GM18502 (cell line): ENCODE measurements around the gene CNBP.
"Not testable (repeated sequence)": the region's sequence is repeated elsewhere in the genome, so short reads cannot be mapped to it uniquely, and the experiment has no call there.

Experiments
- ATAC-seq: cut with Tn5 transposase; IDR thresholded peaks from one replicate; pipeline ENCODE4 v1.9.1; 2021; ENCODE audit warnings: mild to moderate bottlenecking; ENCODE audit not compliant: unreplicated experiment, poor library complexity

CNBP gene

DNA sequence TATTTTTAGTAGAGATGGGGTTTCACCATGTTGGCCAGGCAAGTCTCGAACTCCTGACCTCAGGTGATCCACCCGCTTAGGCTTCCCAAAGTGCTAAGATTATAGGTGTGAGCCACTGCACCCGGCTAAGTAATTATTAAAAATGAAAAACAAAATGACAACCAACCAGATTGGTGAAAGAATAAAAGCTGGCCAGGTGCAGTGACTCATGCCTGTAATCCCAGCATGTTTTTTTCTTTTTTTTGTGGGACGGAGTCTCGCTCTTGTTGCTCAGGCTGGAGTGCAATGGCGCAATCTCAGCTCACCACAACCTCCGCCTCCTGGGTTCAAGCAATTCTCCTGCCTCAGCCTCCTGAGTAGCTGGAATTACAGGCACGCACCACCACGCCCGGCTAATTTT, 47.4 kb downstream of the CNBP start:
- ATAC-seq = not testable (repeated sequence)

DNA sequence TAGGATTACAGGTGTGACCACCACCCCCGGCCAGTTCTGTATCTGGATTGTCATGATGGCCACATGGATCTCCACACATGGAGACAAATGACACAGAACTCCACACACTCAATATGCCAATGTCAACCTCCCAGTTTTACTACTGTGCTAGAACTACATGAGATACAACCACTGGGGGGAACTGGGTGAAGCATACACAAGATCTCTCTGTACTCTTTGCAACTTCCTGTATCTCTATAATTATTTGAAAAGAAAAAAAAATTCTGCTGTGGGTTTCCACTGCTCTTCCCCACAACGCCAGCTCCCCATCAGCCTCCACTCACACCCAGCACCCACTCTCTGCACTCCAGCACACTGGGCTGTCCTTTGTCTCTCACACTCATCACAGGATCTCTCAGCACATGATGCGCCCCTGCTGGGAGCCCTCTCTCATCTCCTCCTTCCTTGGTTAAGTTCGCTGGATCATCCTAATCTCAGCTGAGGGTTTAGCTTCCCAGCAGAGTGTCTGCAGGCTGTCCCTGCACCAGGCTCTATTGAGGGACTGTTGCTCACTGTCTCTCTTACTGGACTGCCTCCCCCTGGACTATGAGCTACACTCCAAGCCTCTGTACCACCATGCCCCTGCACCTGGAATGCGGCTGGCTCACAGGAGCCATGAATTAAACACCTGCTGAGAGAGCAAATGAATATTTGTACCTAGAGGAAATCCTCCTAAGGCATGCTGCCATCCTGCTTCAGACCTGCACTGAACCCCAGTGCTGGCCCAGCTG, 51.4 kb downstream of the CNBP start:
- no peak for ATAC-seq

DNA sequence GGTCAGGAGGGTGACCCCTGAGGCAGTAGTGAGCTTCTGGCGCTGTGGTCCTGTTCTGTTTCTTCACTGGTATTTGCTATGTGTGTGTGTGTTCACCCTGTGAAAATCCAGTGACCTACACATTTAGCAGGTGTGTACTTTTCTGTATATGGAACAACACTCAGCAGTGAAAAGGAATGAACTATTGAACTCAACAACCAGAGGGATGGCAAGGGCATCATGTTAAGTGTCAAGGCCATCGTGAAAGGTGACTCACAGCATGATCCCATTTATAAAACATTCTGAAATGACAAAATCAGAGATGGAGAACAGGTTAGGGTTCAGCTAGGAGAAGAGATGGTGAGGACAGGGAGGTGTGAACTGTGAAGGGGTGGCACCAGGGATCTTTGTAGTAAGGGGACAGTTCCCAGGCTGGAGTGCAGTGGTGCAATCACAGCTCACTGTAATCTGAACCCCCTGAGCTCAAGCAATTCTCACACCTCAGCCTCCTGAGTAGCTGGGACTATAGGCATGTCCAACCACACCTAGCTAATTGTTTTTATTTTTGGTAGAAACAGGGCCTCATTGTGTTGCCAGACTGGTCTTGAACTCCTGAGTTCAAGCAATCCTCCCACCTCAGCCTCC, 52.1 kb downstream of the CNBP start:
- no peak for ATAC-seq

DNA sequence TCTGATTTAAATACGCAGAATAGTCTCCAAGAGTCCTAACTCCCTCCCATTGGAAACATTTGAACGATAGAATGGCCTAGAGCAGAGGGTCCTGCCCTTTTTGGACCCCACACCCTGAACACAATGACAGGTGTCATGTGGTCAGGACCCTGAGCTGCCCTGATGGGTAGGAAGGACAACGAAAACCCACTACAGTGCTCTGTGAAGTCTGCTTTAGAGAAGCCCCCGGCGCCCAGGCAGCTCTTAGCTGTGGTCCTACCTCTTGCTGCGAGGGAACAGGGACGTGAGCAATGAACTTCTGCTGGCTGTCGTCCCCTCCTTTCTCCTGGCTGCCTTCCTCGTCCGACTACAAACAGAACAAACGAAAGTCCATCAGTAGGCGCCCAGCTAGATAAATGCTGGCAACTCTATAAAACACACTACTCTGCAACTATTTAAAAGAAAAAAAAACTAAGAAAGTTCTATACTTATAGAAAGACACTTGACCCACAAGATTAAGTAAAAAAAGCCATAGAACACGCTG, 53.3 kb downstream of the CNBP start:
- ATAC-seq = no peak

DNA sequence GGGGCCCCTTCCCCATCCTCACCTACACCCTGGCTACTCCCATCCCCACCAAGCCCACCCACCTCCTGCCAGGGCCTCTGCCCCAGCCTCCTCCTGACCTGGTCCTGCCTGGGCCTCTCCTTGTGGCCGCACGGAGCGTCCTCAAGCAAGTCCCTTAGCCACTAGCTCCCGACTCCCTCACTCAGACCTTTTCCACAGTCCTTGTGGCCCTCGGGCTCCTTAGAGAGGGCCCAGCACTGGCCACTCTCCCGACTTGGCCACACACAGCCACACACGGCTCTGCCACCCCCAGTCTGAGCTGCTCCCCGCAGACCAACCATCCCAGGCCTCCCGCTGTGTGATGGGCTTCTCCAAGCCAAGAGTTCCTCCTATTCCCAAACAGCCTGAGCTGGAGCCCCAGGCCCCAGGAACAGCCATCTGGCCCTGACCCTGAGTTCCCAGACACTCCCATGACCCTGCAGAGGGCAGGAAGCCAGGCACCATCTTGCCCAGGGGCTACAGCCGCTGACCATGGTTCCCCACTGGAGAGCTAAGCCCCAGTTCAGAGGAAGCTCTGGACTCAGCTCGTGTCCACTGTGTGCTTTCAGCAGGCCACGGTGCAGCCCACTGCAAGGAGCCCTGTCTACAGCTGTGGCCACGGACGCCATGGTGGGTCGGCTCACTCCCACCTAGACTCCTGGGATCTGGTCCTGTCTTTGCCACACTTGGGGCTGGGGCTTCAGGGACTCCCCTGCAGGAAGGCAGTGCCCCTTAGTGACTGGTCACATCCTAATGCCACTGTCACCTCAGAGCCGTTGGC, 55.1 kb downstream of the CNBP start:
- no peak for ATAC-seq

DNA sequence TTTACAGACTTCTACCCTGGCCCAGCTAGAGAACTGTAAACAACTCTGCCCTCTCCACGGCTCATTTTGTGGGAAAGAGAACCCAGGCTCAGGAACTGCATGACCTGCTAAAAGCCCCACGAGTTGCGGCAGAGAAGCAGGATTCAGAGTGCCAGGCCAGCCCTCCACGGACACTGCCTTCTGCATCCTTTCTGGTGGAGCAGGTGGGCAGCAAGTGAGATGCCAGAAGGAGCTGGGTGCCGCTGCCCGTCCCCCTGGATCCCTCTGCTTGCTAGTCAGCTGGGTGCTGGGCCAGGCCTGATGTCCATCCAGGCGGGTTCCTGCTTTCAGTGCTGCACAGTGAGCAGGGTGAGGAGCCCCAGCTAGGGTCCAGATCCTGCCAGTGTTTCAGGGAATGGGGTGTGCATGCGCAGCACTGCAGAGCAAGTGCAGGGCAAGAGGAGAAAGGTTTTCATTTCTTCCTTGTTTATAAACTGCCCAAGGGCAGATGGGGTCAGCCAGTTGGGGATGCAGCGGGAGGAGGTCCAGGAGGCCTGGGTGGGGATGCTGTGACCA, 56.9 kb downstream of the CNBP start:
- no peak for ATAC-seq

DNA sequence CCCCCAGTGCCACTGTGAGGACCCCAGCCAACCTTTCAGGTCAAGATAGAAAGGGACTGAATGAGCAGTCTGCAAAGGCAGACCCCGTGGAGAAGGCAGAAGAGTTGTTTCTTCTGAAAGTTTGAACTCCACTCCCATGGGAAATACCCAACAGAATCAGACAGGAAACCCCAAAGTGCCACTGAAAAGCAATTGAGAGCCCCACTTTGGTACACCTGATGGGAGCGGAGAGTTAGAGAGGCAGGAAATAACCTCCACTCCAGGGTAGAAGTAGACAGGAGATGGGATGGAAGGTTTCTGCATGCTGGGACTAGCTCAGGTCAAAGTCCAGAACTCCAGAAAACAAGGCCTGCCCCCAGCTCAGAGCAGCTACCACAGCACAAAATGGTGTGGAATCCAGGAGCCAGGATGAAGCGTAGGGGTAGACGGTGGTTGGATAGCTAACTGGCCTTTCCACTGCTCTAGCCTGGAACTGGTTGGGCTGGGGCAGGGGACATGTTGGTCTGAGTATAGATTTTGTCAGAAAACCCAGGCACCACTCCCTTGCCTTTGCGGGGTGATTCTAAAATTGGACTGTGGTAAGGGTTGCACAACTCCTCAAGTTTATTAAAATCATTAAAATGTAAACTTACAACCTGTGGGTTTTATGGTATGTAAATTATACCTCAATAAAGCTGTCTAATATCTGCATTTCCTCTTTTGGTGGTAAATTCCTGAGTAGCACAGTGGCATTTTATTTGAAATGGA, 60.2 kb downstream of the CNBP start:
- no peak for ATAC-seq

DNA sequence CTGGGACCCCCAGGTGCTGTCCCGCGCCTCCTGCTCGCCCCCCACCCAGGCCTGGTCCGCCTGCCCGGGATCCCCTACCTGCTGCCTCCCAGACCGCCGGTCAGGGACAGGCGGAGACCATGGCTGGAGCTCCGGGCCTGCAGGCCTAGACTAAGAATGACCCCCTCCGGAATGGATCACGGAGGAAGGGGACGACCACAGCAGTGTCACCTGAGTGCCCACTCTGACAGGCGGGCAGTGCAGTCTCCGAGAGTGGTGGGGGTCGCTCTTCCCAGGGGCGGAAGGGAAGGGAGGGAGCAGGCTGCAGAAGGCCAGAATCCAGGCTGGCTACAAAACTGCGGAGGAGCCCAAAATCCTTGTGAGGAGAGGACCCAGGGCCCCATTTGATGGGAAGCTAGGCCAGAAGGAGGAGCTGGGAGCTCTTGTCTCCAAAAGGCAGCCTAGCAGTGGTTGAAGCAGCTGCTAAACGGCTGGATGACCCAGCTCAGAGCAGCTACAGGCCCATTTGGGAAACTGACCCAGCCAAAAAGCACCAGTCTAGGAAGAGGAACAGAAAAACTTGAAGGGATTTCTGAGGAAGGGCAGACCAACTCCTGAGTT, 61.2 kb downstream of the CNBP start:
- no peak for ATAC-seq

DNA sequence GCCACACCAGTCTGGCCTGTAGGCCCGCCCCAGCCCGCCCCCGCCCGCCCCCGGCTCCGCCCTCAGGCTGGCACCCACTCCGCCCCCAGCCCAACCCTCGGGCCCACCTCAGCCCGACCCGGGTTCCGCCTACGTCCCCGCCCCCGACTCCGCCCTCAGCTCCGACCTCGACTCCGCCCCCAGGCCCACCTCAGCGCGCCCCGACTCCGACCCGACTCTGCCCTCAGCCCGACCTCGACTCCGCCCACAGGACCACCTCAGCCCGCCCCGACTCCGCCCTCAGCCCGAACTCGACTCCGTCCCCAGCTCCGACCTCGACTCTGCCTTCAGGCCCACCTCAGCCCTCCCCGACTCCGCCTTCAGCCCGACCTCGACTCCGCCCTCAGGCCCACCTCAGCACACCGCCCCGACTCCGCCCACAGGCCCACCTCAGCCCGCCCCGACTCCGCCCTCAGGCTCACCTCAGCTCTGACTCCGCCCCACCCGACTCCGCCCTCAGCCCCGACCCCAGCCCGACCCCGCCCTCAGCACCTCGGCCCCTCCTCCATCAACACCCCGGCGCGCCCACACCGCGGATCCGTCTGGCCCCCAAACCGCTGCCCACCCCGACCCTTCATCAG, 61.8 kb downstream of the CNBP start, which contains the start of gene RAB43:
Gene RAB43 (minus strand): TSS at position 13 of the 620 bp plus-strand sequence. CDS start 315 bp downstream, outside the sequence.
- ATAC-seq = peak; percentile 52

DNA sequence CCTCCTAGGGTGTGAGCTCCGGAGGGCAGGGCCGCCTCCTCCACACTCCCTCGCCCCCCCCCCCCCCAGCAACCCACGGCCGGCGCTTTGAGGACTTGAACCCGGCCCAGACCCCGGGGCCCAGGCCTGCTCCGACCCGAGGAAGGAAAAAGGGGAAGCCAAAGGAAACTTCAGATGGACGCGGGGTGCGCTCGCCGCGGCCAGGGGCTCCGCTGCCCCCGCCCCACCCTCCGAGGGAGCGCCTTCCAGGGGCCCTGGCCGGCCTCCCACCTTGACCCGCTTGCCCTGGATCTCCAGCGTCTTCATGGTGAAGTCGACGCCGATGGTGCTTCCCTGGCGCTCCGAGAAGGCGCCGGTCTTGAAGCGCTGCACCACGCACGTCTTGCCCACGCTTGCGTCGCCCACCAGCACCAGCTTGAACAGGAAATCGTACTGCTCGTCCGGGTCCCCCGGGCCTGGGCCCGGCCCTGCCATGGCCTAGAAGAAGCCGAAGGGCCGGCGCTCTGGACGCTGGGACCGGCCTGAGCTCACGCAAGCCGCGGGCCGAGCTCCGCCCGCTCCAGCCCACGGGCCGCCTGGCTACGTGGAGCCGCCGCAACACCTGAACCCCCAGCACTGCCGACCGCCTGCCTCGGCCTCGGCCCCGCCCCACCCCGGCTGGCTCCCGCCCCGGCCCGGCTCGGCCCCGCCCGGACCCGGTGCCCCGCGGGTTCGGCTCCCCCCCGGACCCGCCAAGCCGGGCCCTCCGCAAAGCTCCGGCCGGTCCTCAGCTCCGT, 62.5 kb downstream of the CNBP start:
- ATAC-seq = no peak

DNA sequence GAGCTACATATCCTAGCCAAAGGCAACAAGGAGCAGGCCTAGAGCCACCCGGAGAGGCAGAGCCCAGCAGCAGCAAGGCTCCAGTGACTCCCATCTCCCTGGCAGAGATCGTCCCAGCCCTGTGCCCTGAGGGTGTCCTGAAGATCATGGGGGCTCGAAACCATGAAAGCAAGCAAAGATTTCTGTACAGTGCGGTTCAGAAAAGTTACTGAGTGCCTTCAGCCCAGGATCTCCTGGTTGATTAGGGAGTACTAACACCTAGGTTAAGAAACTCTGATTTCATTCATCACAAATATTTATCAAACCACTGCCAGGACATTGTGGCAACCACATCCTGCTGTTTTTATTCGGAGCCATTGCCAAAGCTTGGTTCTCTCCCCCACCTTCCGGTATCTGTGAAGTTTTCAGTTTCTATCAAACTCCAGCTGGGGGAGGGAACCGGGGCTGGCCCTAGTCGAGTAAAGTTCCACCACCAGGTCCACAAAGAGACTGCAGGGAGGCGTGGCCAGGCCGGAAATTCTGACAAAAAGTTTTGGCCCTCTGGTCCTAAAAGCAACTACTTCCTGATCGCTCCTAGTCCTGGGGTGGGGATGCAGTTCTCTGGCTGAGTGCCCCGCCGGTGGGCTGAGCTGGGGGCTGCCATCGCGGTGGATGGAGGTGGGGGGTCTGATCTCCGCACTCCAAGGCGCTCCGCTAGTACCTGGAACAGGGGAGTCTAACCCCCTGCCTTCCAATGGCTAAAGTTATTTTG, 63.3 kb downstream of the CNBP start:
- peak; percentile 69 for ATAC-seq

DNA sequence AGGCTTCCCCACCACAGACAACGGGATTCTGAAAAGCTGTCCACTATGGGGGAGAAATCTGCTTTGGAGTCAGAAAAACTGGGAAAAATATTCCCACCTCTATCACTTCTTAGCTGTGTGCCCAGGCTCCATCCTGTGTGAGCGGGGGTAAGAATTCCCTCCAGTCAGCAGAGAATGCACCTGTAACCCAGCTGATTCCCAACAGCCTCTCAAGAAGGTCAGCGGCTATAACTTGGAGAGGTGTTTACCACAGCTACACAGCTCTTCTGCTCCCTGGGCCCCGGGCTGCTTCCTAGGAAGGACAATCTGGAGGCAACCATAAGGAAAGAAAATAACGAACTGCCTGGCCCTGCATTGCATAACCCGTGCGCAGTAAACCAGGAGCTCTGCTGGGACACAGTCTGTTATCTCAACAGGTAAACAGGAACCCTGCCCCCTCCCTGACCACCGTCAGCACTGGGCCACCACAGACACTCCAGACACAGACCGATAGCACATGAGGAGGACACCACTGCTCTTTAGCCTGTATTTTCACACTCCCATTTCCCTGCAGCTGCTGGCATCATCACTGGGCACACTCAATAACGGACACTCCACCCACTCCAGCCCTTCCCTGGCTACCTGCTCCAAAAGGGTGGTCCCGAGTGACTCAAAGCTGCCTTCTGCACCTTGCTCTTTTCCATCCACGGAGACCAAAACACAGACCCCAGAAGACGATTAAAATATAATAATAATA, 64.2 kb downstream of the CNBP start:
- no peak for ATAC-seq

DNA sequence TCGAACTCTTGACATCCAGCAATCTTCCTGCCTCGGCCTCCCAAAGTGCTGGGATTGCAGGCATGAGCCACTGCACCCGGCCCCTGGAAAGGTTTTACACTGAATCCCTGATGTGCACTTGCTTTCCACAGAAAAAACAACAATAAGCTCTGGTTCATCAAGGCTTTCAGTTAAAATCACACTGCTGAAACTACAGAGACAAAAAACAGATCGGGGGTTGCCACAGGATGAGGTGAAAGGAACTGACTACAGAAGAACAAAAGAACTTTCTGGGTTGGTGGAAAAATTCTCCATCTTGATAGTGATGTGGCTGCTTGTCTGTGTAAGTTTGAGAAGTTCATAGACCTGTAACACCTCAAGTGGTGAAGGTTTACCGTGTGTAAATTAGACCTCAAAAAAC, 65.0 kb downstream of the CNBP start:
- no peak for ATAC-seq
